D721Med (cell line): ENCODE data around the gene CDH13.

Experiments
- DNase-seq: peaks from one replicate; pipeline ENCODE4 v3.0.0; 2011; ENCODE audit warnings: low spot score; ENCODE audit not compliant: insufficient read length
- FAIRE-seq: peaks from 2 replicates; lab custom pipeline; 2011; peaks lifted over from hg19 to GRCh38; lab: Jason Lieb, UNC
- CTCF ChIP-seq: IDR thresholded peaks from 2 replicates; pipeline ENCODE4 v1.5.1; 2012; ENCODE audit warnings: mild to moderate bottlenecking, control low read depth; ENCODE audit not compliant: insufficient read depth; ENCODE audit errors: missing control alignments

The CDH13 gene

GRCh38 chr16:83269541-83269940, 642.8 kb downstream of the CDH13 start:
- no peak for DNase-seq
- FAIRE-seq, result no peak
- TF ChIP-seq CTCF, result no peak

- FAIRE-seq (no peak), DNase-seq (no peak)
- TF ChIP-seq CTCF, result no peak
Measured at GRCh38 chr16:83270061-83270460, 643.3 kb downstream of the CDH13 start.

GRCh38 chr16:83270640-83271039, 643.9 kb downstream of the CDH13 start:
- no peak for FAIRE-seq
- no peak for TF ChIP-seq CTCF
- no peak for DNase-seq

GRCh38 chr16:83271123-83271522, 644.4 kb downstream of the CDH13 start:
- FAIRE-seq, result no peak
- DNase-seq, result no peak
- TF ChIP-seq CTCF, result no peak

GRCh38 chr16:83271970-83272575, 645.3 kb downstream of the CDH13 start:
- TF ChIP-seq CTCF, result no peak
- FAIRE-seq (no peak), DNase-seq (no peak)

GRCh38 chr16:83272843-83273242, 646.1 kb downstream of the CDH13 start:
- FAIRE-seq (no peak), DNase-seq (no peak)
- no peak for TF ChIP-seq CTCF

GRCh38 chr16:83273504-83274173, 646.9 kb downstream of the CDH13 start:
- no peak for DNase-seq
- no peak for FAIRE-seq
- no peak for TF ChIP-seq CTCF
